K562 (cell line): ENCODE results near the gene SPATA31D1. TPM values are rescaled to one million over a fixed set of nuclear protein-coding genes. Genes with fewer than 3 reads are reported as not detected.

Experiments
- ATAC-seq: fragments of 200-7000 bp; cut with Tn5 transposase; 3 replicates; pipeline ENCODE4 v1.9.1; 2020; ENCODE audit warnings: moderate library complexity
- BruUV-seq: library from RNA; stranded (reverse); fragments of 400-500 nt; replicated peaks from 2 replicates; lab custom pipeline; 2021; lab: Mats Ljungman, UMichigan
- CTCF ChIA-PET: fragments of 300-600 bp; formaldehyde crosslinking; extraction: SDS; loops from one replicate; lab custom pipeline; 2021; ENCODE audit warnings: low intra/inter-chr PET ratio; lab: Yijun Ruan, JAX
- POLR2A ChIA-PET: fragments of 300-600, 350-650 bp; sonication (Branson Sonifier 250); formaldehyde crosslinking; extraction: SDS; loops from one replicate; lab custom pipeline; 2021; ENCODE audit warnings: antibody characterized with exemption, inconsistent platforms; lab: Yijun Ruan, JAX
- DNase-seq, 4 experiments: peaks; one replicate each; pipeline versions ENCODE4 v3.0.0 to v3.0.0-alpha.2; 2011 to 2018; ENCODE audit warnings: low spot score in 3 of 4, mixed read lengths in 3 of 4; ENCODE audit errors: extremely low read depth in 1 of 4
- FAIRE-seq: peaks from 2 replicates; lab custom pipeline; 2011; peaks lifted over from hg19 to GRCh38; lab: Jason Lieb, UNC
- H2AFZ ChIP-seq: 2 replicates; pipeline ENCODE4 v1.6.0; 2011; ENCODE audit warnings: low read depth, low read length, control low read depth, inconsistent platforms
- H3K27ac ChIP-seq: fragments of 200-600 bp; 3 replicates; pipeline ENCODE4 v1.8.0; 2011; ENCODE audit warnings: low read depth, mild to moderate bottlenecking, control low read depth, inconsistent platforms, low read length, moderate library complexity, mixed read lengths; ENCODE audit errors: extremely low read depth
- H3K27me3 ChIP-seq, 2 experiments: fragments of 300-600 bp in 1 of 2; 2 replicates in 1 of 2; 3 replicates in 1 of 2; pipeline versions ENCODE4 v1.6.0 to v1.8.0; 2011; ENCODE audit warnings: inconsistent platforms in 2 of 2, low read length in 2 of 2, mild to moderate bottlenecking in 1 of 2, mixed read lengths in 1 of 2, moderate library complexity in 1 of 2; ENCODE audit not compliant: control insufficient read depth in 2 of 2, insufficient read depth in 2 of 2
- H3K36me3 ChIP-seq: fragments of 300-600 bp; 3 replicates; pipeline ENCODE4 v1.8.0; 2011; ENCODE audit warnings: mild to moderate bottlenecking, low read length, inconsistent platforms; ENCODE audit not compliant: control insufficient read depth, insufficient read depth
- H3K4me1 ChIP-seq, 2 experiments: fragments of 200-600 bp in 1 of 2; replicated peaks in 1 of 2; 2 replicates in 1 of 2; 3 replicates in 1 of 2; pipeline versions ENCODE4 v1.5.1 to v1.8.0; 2011; ENCODE audit warnings: inconsistent platforms in 2 of 2, low read length in 2 of 2, mild to moderate bottlenecking in 1 of 2, mixed read lengths in 1 of 2, moderate library complexity in 1 of 2; ENCODE audit not compliant: control insufficient read depth in 2 of 2, insufficient read depth in 2 of 2
- H3K4me2 ChIP-seq: 2 replicates; pipeline ENCODE4 v1.6.1; 2011; ENCODE audit warnings: low read length, control low read depth, inconsistent platforms, mixed read lengths; ENCODE audit not compliant: insufficient read depth
- H3K4me3 ChIP-seq: fragments of 200-600 bp; sonication (generic), shearing (Covaris generic); 2 replicates; pipeline ENCODE4 v1.5.1; 2016; ENCODE audit warnings: control low read depth, inconsistent platforms
- H3K79me2 ChIP-seq: fragments of 200-600 bp; 3 replicates; pipeline ENCODE4 v1.8.0; 2011; ENCODE audit warnings: low read length, inconsistent platforms; ENCODE audit not compliant: control insufficient read depth, insufficient read depth
- H3K9ac ChIP-seq, 2 experiments: 2 replicates each; pipeline versions ENCODE4 v1.6.0 to v1.6.1; 2011; ENCODE audit warnings: low read depth in 2 of 2, low read length in 2 of 2, control low read depth in 1 of 2, inconsistent platforms in 1 of 2, mild to moderate bottlenecking in 1 of 2, mixed read lengths in 1 of 2; ENCODE audit not compliant: insufficient read depth in 1 of 2
- H3K9me1 ChIP-seq: one replicate; pipeline ENCODE4 v1.6.0; 2011; ENCODE audit warnings: inconsistent platforms, mild to moderate bottlenecking, low read length, moderate library complexity; ENCODE audit not compliant: control insufficient read depth, insufficient read depth
- H3K9me3 ChIP-seq: replicated peaks from 2 replicates; pipeline ENCODE4 v1.5.1; 2011; ENCODE audit warnings: low read depth, low read length, inconsistent platforms; ENCODE audit not compliant: control insufficient read depth, insufficient read depth
- H4K20me1 ChIP-seq: replicated peaks from 2 replicates; pipeline ENCODE4 v1.6.1; 2011; ENCODE audit warnings: low read length, inconsistent platforms, mixed read lengths; ENCODE audit not compliant: control insufficient read depth, insufficient read depth
- ESRRA ChIP-seq: fragments of 450-650 bp; IDR thresholded peaks from 2 replicates; pipeline ENCODE4 v1.6.1; 2014; ENCODE audit warnings: low read depth, mild to moderate bottlenecking, moderate library complexity, borderline replicate concordance
- EZH2 ChIP-seq: IDR thresholded peaks from 2 replicates; pipeline ENCODE4 v1.6.1; 2012; ENCODE audit warnings: low read depth, mild to moderate bottlenecking, inconsistent platforms, low read length, borderline replicate concordance
- MAFG ChIP-seq: fragments of 450-650 bp; conservative IDR thresholded peaks from 2 replicates; pipeline ENCODE4 v1.6.1; 2016; ENCODE audit warnings: missing genetic modification characterization, missing compliant biosample characterization
- PATZ1 ChIP-seq: fragments of 250-450 bp; sonication (Bioruptor Pico); IDR thresholded peaks from 2 replicates; pipeline ENCODE4 v1.5.0; 2020; ENCODE audit warnings: mild to moderate bottlenecking, borderline replicate concordance
- PRMT5 ChIP-seq: sonication (generic); formaldehyde crosslinking; IDR thresholded peaks from 2 replicates; pipeline ENCODE4 v1.5.0; 2020; ENCODE audit warnings: missing genetic modification reagents
- TFAM ChIP-seq: fragments of 250-450 bp; sonication (Bioruptor Pico); conservative IDR thresholded peaks from 2 replicates; pipeline ENCODE4 v1.5.0; 2021; ENCODE audit warnings: mild to moderate bottlenecking, moderate library complexity
- TRIM24 ChIP-seq, 2 experiments: fragments of 450-650 bp; IDR thresholded peaks; 2 replicates each; pipeline ENCODE4 v1.6.1; 2016
- ZNF217 ChIP-seq: sonication (generic); formaldehyde crosslinking; IDR thresholded peaks from 2 replicates; pipeline ENCODE4 v1.8.0; 2022; ENCODE audit warnings: mild to moderate bottlenecking, missing genetic modification reagents
- ZNF280B ChIP-seq: fragments of 250-450 bp; sonication (Bioruptor Pico); IDR thresholded peaks from 2 replicates; pipeline ENCODE4 v1.5.1; 2021; ENCODE audit warnings: mild to moderate bottlenecking
- ZNF518B ChIP-seq: fragments of 250-450 bp; sonication (Bioruptor Pico); IDR thresholded peaks from 2 replicates; pipeline ENCODE4 v1.5.0; 2021; ENCODE audit warnings: mild to moderate bottlenecking, moderate library complexity
- in situ Hi-C: fragments of 300-500 bp; cut with MboI; formaldehyde crosslinking; loops from 4 replicates; pipeline ENCODE4 v1.15.0; 2018; ENCODE audit warnings: inconsistent platforms, mixed read lengths
- intact Hi-C: fragments of 100-400 bp; cut with micrococcal nuclease; formaldehyde crosslinking; loops from 2 replicates; pipeline ENCODE4 v1.14.2; 2022
- polyA plus RNA-seq, 8 experiments: library from polyadenylated mRNA; depleted of rRNA in 4 of 8; stranded (reverse) in 5 of 8; unstranded in 3 of 8; fragments of >200 nt; fragmentation: Nextera tagmentation in 2 of 8; fragmentation: Illumina TruSeq in 1 of 8; extraction: Ambion mirVana in 2 of 8; extraction: Trizol in 1 of 8; gene quantifications; 2 replicates each; pipeline versions ENCODE4 v1.2.1 to v1.2.3, GENCODE V29; 2011 to 2014; ENCODE audit warnings: inconsistent platforms in 1 of 8, missing spikeins in 1 of 8
- total RNA-seq, 7 experiments: library from RNA; depleted of rRNA in 6 of 7; stranded (reverse); fragments of >200 nt in 6 of 7; fragmentation: Illumina TruSeq in 2 of 7; extraction: Trizol in 2 of 7; gene quantifications; 2 replicates each; pipeline versions ENCODE4 v1.2.1 to v1.2.3, GENCODE V29; 2011 to 2021; ENCODE audit warnings: low replicate concordance in 1 of 7

SPATA31D1 gene
- total and polyA plus RNA-seq, 9 of the 15 experiments (the other 6 are each of a cell fraction or from before 2014, with no cell fraction given) = not detected

GRCh38 chr9:81953096-81953495 is 35.5 kb upstream of the SPATA31D1 start (continued):
- no peak for TF ChIP-seq ZNF518B (CRISPR knock-in tag)

- Histone ChIP-seq H3K4me2 (no peak overlapping the region), H3K9ac (no peak overlapping the region), H3K36me3 (no peaks in the 10 kb centered on the region), H3K9me3 (no peaks in the 10 kb centered on the region), H3K9me1 (no peaks in the 10 kb centered on the region), H3K27ac (no peak overlapping the region)
- no TSS peak for BruUV-seq
- FAIRE-seq (no peak), ATAC-seq (no peak)
- intact Hi-C loops = no loop called here
- TF ChIP-seq ZNF280B = no peak
- TF ChIP-seq ESRRA = no peak
- no peak for TF ChIP-seq TRIM24 (IDR thresholded peaks at IDR 0.05)
- no peak for TF ChIP-seq ZNF217 (CRISPR knock-in tag)
- TF ChIP-seq PATZ1 = no peak
- TF ChIP-seq MAFG (tag) = no peak
- TF ChIP-seq PRMT5 = no peak
- TF ChIP-seq TFAM (CRISPR knock-in tag) = no peak
- TF ChIP-seq EZH2 = no peak
- TF ChIP-seq, all 486 proteins: peak for 0
- CTCF ChIA-PET = no interaction called here
- POLR2A ChIA-PET = no interaction called here
- no peaks in the 10 kb centered on the region for H3K4me1 ChIP-seq
- no peaks in the 10 kb centered on the region for H4K20me1 ChIP-seq
- DNase-seq = no peak
- no peak overlapping the region for H3K4me3 ChIP-seq
- no peak overlapping the region for H2AFZ ChIP-seq
- H3K27me3 ChIP-seq = no peaks in the 10 kb centered on the region
- no peaks in the 10 kb centered on the region for H3K79me2 ChIP-seq
- in situ Hi-C loops = no loop called here
These were observed 32.9 kb upstream of the SPATA31D1 start for GRCh38 chr9:81955625-81956024.
